Stimulated activated CD4-positive, alpha-beta T cell treated with anti-CD3 and anti-CD28 coated beads, Interleukin-12 subunit alpha, Interleukin-12 subunit beta, amount 100 ng/mL, for 24 hours (primary cell): Measurements from ENCODE around the gene CD47.

Experiments
- DNase-seq, 2 experiments: peaks; one replicate each; pipeline ENCODE4 v3.0.0-alpha.2; 2020; ENCODE audit warnings: low read depth in 2 of 2

The CD47 gene

GRCh38 chr3:108013141-108014055 is 77.4 kb downstream of the CD47 start:
- DNase-seq: no peak

- no peak for DNase-seq
Observed at GRCh38 chr3:108012304-108012703, 78.5 kb downstream of the CD47 start.

GRCh38 chr3:108011616-108012015 is 79.2 kb downstream of the CD47 start:
- no peak for DNase-seq

GRCh38 chr3:108008931-108009639 is 81.7 kb downstream of the CD47 start:
- DNase-seq: no peak

- no peak for DNase-seq
Observed at GRCh38 chr3:108008106-108008505, 82.7 kb downstream of the CD47 start.

- DNase-seq: no peak
Observed at GRCh38 chr3:108006881-108007331, 83.9 kb downstream of the CD47 start.

- DNase-seq: no peak
Observed at GRCh38 chr3:108006077-108006771, 84.6 kb downstream of the CD47 start.

GRCh38 chr3:108004647-108005046 is 86.2 kb downstream of the CD47 start:
- no peak for DNase-seq

- no peak for DNase-seq
Observed at GRCh38 chr3:108001457-108001856, 89.4 kb downstream of the CD47 start.

GRCh38 chr3:107999215-107999775 is 91.5 kb downstream of the CD47 start:
- DNase-seq: no peak

- no peak for DNase-seq
Observed at GRCh38 chr3:107997671-107998070, 93.2 kb downstream of the CD47 start.

GRCh38 chr3:107995823-107996222 is 95.0 kb downstream of the CD47 start:
- DNase-seq: no peak

GRCh38 chr3:107994956-107995715 is 95.7 kb downstream of the CD47 start:
- DNase-seq: no peak

GRCh38 chr3:107994181-107994580 is 96.7 kb downstream of the CD47 start:
- DNase-seq: no peak

- DNase-seq: no peak
Observed at GRCh38 chr3:107993771-107994170, 97.1 kb downstream of the CD47 start.
